GM20000 (cell line): ENCODE data around the gene GPER1.
"Not testable (repeated sequence)": the region's sequence is repeated elsewhere in the genome, so short reads cannot be mapped to it uniquely, and the experiment has no call there.

Source experiments
- DNase-seq: peaks from one replicate; pipeline ENCODE4 v3.0.0; 2012; ENCODE audit warnings: low spot score
- CTCF ChIP-seq: IDR thresholded peaks from 2 replicates; pipeline ENCODE4 v1.5.1; 2012; ENCODE audit warnings: mild to moderate bottlenecking, control low read depth; ENCODE audit errors: extremely low read depth, missing control alignments

The GPER1 gene

DNA sequence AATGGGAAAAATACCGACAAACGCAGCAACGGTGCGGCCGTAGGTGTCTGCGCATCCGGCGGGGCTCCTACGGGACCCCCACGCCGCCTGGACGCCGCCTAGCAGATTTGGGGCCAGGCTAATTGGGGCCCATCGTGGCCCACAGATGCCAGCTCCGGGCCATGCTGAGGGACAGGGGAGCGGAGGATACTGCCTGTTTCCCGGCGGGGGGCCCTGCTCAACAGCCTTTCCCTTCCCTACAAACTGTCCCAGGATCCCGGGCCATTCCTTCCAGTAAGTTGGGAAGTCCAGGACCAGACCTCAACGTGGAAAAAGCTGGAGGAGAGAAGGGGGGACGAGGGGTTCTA, 21.7 kb upstream of the GPER1 start:
- no peak for TF ChIP-seq CTCF
- DNase-seq, result no peak

- TF ChIP-seq CTCF, result no peak
- no peak for DNase-seq
Measured at GRCh38 chr7:1068013-1068412, 19.9 kb upstream of the GPER1 start.

- no peak for TF ChIP-seq CTCF
- no peak for DNase-seq
Measured at GRCh38 chr7:1068619-1069018, 19.3 kb upstream of the GPER1 start.

DNA sequence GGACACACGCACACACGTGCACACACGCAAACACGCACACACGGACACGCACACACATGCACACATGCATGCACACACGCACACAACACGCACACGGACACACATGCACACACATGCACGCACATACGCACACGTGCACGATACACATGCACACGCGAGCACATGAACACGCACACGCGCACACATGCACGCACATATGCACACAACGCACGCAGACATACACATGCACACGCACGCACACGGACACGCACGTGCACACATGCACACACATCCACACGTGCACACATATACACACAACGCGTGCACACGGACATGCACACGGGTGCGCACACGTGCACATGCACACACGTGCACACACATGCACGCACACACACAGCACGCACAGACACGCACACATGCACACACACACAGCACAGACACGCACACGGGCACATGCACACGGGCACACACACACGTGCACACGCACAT, 17.3 kb upstream of the GPER1 start:
- TF ChIP-seq CTCF, result no peak
- DNase-seq, result no peak

GRCh38 chr7:1071731-1072254, 16.1 kb upstream of the GPER1 start:
- DNase-seq, result no peak
- no peak for TF ChIP-seq CTCF

- peak; percentile 66 for DNase-seq
- TF ChIP-seq CTCF, result no peak
Measured at GRCh38 chr7:1073142-1073977, 14.6 kb upstream of the GPER1 start.

- not testable (repeated sequence) for DNase-seq
Measured at GRCh38 chr7:1074018-1074417, 13.9 kb upstream of the GPER1 start.
